G401 (cell line): ENCODE measurements around the gene WNT5A. TPM values are rescaled to one million over a fixed set of nuclear protein-coding genes. Genes with fewer than 3 reads are reported as not detected.

Experiments used
- DNase-seq: peaks from one replicate; pipeline ENCODE4 v3.0.0-alpha.2; 2015; ENCODE audit warnings: low spot score
- in situ Hi-C: cut with HindIII; loops from 2 replicates; pipeline ENCODE4 v1.10.0; 2016; ENCODE audit warnings: low sequenced_read_pairs, mixed read lengths
- total RNA-seq: library from RNA; depleted of rRNA; stranded (reverse); fragments of >200 nt; shearing (Covaris generic); gene quantifications from 2 replicates; pipeline ENCODE4 v1.2.3, GENCODE V29; 2014

The WNT5A gene
- total RNA-seq, 1 experiment from 2014 or later, result 16.4 TPM

DNA sequence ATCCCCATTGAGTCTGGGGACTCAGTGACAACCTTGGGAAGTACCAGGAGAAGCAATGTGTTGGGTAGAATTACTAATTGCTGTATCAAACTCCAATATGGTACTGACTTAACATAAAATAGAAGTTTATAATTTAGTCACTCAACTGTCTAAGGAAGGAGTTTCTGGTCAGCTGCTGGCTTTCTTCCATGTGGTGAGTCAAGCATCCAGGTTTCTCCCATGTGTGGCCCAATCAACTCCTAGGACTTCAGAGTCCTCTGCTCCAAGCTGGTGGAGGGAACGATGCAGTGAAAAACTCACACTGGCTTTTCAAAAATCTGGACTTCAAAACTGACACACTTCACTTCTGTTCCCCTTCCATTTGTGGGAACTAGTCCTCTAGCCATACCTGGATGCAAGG lies 25.2 kb downstream of the WNT5A start:
- DNase-seq, result no peak
- in situ Hi-C loops, result no loop called here

GRCh38 chr3:55459838-55460237 lies 27.3 kb downstream of the WNT5A start:
- in situ Hi-C loops, result no loop called here
- DNase-seq, result no peak

DNA sequence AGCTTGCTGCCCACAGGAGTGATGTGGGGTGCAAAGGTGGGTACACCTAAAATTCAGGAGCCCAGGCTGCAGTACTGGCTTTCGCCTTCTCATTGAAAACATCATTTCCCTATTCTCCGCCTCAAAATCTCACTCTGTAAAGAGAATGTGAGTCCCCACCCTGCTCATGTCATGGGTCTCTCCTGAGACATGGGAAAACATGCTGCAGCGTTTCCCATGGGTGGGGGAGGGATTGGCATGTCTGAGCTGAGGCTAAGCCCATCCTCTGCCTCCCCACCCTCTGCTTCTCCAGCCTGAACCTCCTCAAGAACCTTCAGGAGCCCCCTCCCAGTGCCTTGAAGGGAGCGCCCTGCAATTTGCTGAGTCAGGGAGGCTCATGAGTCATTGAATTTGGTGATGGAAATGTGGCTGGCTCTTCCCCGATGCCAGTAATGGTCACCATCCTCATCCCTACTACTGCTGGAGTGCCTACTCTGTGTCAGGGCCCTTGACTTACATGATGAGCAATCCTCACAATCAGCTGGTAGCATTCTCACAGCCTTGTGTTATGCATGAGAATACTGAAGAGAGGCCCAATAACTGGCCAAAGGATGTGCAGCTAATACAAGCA lies 28.8 kb downstream of the WNT5A start:
- in situ Hi-C loops, result no loop called here
- no peak for DNase-seq

- in situ Hi-C loops, result no loop called here
- DNase-seq, result no peak
These were observed 31.2 kb downstream of the WNT5A start for GRCh38 chr3:55455915-55456314.

GRCh38 chr3:55454611-55455010 lies 32.5 kb downstream of the WNT5A start:
- DNase-seq, result no peak
- in situ Hi-C loops, result no loop called here

DNA sequence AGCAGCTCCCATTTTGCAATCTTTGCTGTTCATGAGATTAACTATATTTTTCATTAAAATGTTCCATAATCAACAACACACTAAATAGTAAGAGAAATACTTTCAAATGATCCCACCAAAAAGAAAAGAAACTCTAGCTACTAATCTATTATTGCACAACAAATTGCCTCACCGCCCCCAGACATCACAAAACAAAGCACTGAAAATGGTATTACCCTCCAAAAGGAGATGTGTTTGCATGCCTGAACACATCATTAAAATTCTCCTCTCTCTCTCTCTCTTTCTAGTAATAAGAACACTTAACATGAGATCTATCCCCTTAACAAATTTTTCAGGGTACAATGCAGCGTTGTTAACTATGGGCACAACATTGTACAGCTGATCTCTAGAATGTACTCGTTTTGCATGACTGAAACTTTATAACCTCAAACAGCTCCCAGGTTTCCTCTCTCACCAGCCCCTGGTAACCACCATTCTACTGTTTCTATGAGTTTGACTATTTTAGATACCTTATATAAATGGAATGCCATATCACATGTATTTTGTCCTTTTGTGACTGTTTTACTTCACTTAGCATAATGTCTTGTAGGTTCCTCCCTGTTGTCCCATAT lies 33.1 kb downstream of the WNT5A start:
- in situ Hi-C loops, result no loop called here
- DNase-seq, result no peak

- in situ Hi-C loops, result no loop called here
- DNase-seq, result no peak
These were observed 34.2 kb downstream of the WNT5A start for GRCh38 chr3:55452886-55453285.

GRCh38 chr3:55449527-55449926 lies 37.6 kb downstream of the WNT5A start:
- DNase-seq, result no peak
- in situ Hi-C loops, result no loop called here

- no peak for DNase-seq
- in situ Hi-C loops, result no loop called here
These were observed 40.3 kb downstream of the WNT5A start for GRCh38 chr3:55446850-55447249.

DNA sequence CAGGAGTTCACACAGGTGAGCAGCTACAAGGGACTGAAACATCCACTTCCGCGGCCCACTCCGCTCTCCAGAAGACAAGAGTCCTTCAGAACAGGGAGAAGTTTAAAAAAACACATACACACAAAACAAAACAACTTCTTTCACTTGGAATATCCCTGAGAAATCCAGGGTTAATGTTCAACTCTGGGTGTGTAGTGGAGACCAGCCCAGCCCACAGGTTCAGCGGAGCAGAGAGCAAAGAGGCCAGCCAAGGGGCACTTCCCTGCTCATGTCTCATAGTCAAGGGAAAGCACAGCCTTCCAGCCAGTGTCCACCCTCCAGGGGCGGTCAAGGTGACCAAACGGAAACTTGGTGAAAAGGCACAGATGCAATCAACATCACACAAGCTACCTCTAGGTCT lies 41.6 kb downstream of the WNT5A start:
- in situ Hi-C loops, result no loop called here
- DNase-seq, result no peak

- no peak for DNase-seq
- in situ Hi-C loops, result no loop called here
These were observed 43.8 kb downstream of the WNT5A start for GRCh38 chr3:55443346-55443745.

DNA sequence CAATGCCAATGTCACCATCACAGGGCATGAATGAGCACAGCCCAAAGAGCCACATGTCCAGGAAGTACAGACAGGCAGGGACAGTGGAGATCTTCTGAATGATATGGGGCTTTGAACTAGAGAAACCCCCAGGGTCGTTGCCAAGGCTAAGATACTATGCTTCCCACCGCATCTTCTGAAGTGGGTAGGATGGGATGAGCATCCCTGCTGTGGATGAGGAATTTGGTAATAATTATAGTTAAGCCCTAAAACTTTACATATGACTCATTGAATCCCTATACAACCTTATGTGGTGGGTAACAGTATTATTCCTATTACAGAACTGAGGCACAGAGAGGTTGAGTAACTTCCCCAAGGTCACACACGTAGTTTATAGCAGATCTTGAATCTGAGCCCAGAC lies 44.2 kb downstream of the WNT5A start:
- in situ Hi-C loops, result no loop called here
- DNase-seq, result no peak

DNA sequence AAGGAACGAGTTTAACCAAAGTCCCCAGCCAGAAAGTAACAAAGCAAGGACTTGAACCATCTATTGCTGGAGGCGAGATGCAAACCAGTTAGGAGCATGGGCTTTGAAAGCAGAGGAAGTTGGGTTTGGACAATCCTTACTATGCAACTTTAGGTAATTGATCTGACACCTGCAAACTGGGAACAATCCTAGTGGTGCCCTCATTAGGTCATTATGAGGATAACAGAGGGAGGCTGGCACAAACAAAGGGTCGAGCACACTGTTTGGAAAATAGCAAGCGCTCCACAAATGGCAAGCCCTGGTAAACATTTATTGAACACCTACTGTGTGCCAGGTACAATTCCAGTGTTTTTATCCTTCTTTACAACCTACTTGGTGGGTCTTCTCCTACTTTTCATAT lies 45.6 kb downstream of the WNT5A start:
- DNase-seq, result no peak
- in situ Hi-C loops, result no loop called here

DNA sequence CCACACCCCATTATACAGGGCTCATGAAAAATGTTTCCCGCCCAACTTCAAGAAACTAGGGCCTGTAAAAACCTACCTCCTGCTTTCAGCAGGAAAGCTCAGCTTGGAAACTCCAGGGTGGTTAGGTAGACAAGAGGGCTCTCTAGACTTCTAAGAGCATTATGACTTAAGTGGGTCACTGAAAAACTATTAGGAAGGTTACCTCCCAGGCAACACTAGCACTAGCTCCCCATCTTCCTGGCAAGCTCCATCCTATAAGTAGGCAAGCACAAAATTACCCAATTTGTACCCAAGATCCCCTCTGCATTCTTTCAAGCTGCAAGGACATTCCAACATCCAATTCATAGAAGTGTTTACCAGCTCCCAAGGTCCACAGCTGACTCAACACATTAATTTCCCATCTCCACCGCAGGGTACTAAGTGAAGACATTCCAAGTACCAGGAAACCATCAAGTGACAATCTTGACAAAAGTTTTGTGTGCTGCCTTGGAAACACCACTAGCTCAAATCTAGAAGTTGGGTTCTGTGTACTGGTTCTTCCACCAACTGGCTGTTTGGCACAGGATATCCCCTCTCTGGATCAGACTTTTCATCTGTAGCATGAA lies 46.9 kb downstream of the WNT5A start:
- DNase-seq, result no peak
- in situ Hi-C loops, result no loop called here

DNA sequence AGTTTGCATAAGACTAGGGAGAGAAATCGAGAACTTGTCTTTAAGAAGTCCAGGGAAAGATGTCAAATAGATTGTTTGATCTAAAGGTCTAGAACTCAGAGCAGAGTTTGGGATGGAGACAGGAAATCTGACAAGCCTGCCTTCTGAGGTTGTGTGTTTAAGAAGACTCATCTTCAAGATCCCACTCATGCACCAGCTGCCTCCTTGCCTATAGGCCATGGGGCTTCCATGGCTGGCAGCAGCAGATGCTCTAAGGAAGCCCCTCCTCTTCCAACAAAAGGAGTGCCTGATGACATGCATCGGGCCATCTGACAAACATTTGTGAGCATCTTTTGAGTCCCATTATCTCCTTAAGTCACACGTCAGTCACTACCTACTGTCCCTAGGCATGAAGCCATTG lies 47.4 kb downstream of the WNT5A start:
- no peak for DNase-seq
- in situ Hi-C loops, result no loop called here

GRCh38 chr3:55436644-55437043 lies 50.5 kb downstream of the WNT5A start:
- DNase-seq, result no peak
- in situ Hi-C loops, result no loop called here

- DNase-seq, result no peak
- in situ Hi-C loops, result no loop called here
These were observed 51.6 kb downstream of the WNT5A start for GRCh38 chr3:55435491-55435890.

- DNase-seq, result no peak
These were observed 52.3 kb downstream of the WNT5A start for GRCh38 chr3:55434789-55435188.

DNA sequence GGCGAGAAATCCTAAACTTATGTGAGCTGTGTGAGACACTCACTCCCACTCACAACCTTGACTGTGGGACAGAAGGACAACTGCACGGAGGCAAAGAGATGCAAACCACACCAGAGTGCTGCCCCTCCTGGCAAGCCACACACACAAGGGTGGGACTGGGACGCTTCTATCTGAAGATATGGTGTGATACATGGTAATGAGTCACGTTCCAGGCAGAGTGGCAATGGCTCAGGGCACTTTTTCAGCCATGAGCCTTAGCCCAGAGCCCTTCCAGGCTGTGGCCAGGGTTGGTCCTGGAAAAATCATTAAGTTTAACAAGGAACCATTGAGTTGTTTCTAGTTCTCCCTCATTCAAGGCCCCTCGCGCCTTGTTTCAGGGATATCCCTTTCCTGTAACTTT lies 56.1 kb downstream of the WNT5A start:
- no peak for DNase-seq
- in situ Hi-C loops, result no loop called here

More at GRCh38 chr3:55434789-55435188, 52.3 kb downstream of the WNT5A start:
- in situ Hi-C loops, result no loop called here

DNA sequence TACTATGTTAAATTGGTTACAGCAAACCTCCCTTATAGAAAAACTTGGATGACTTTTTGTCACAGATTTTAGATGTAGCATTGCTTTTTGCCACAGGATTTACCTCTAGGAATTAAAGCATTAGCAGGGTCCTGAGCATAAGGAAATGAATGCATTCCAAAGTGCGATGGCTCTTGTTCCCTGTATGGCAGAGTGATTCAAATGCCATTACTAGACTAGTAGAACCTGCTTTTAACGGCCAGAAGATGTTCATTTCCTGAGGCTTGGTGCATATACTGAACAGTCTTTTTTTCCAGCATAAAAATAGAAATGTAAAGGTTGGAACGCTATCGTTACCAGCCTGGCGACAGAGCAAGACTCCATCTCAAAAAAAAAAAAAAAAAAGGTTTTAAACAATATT lies 59.4 kb downstream of the WNT5A start:
- no peak for DNase-seq
- in situ Hi-C loops, result no loop called here

DNA sequence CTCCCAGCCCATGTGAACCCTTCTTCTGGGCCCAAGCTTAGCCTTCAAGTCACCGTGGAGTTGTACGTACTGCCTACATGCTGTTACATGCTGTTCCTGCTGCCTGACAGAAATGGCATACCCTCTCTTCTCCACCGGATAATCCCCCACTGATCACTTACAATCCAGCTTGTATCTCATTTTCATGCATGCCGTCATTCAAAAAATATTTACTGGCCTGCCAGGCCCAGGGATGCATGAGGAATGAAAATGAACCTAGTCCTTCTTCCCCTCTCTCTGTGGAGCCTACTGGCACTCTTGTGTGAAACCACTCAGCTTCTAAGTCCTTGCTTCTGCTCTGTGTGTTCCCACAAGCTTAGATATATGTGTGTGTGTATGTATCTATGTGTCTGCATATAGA lies 60.6 kb downstream of the WNT5A start:
- DNase-seq, result peak; percentile 4
- in situ Hi-C loops, result no loop called here
